Measurements from ENCODE around the gene TACC3. TPM values are rescaled to one million over a fixed set of nuclear protein-coding genes. Genes with fewer than 3 reads are reported as not detected.

Gene TACC3
- total and polyA plus RNA-seq, 12 donors: 2.3 to 16.2 (median 4.8) TPM

DNA sequence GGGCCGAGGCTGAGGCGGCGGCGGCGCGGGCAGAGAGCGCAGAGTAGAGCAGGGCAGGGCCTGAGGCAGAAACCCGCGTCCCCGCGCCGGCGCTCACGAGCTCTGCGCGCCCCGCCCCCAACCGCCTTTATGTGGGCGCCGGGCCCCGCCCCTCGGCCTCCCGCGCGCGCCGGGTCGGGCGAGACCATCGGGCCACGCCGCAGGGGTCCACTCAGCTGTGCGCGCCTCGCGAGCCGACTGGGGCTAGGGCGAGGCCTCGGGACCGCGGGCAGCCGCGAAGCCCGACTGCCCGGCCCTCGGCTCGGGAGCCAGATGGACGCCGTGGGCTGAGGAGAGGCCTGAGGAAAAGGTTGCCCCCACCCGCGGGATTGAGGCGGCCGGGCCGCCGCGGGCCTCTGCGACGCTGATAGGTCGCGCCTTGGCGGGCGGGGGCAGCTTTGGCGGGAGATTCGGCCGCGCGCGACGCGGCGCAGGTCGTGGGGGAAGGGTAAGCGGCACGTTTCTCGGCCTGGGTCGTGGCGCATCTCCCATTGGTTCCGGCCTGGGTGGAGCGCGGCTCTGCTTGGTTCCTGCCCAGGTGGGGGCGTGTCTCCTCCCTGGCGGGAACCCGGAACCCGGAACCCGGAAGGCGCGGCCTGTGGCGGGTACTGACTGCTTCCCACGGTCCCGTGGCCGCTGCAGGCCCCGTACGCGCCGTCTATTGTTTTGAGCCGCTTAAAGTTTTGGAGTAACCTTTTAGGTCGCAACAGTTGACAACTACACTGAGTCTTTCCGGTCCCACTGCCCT, 8.9 kb upstream of the TACC3 start, which contains the start of gene SLBP:
Gene SLBP (minus strand): TSS at position 104 of the 787 bp plus-strand sequence. CDS start 131 bp downstream, outside the sequence.
- DNase-seq (peak; percentile 94 to 96), ATAC-seq (peak; percentile 88 to 95 (median 92))
- peak within 1 kb of the TSS; percentile 99 to 100 (median 100) for H3K27ac ChIP-seq
- no peaks in the 10 kb centered on the region for H3K9me3 ChIP-seq
- H3K4me1 ChIP-seq: peaks cover 11 to 67% (median 36%) of the 10 kb centered on the region in 9 donors
- peaks cover 0 to 35% (median 6%) of the 10 kb centered on the region in 9 donors for H3K36me3 ChIP-seq
- intact Hi-C loops (cut with DNase I): loop anchor here in 1 of 10 donors (1.0 kb wide), 1 partner anchor 9 kb away; the partner anchor contains the start of genes TACC3 and TMEM129
- 0% methylated on average over 84 to 98 of the region's 98 CpGs for WGBS, 2 donors
- TF ChIP-seq, protein P1, sequence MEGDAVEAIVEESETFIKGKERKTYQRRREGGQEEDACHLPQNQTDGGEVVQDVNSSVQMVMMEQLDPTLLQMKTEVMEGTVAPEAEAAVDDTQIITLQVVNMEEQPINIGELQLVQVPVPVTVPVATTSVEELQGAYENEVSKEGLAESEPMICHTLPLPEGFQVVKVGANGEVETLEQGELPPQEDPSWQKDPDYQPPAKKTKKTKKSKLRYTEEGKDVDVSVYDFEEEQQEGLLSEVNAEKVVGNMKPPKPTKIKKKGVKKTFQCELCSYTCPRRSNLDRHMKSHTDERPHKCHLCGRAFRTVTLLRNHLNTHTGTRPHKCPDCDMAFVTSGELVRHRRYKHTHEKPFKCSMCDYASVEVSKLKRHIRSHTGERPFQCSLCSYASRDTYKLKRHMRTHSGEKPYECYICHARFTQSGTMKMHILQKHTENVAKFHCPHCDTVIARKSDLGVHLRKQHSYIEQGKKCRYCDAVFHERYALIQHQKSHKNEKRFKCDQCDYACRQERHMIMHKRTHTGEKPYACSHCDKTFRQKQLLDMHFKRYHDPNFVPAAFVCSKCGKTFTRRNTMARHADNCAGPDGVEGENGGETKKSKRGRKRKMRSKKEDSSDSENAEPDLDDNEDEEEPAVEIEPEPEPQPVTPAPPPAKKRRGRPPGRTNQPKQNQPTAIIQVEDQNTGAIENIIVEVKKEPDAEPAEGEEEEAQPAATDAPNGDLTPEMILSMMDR (IDR thresholded peaks at IDR 0.05): no peak
- no peaks in the 10 kb centered on the region for H3K27me3 ChIP-seq
- peak within 1 kb of the TSS; percentile 70 to 98 (median 92) for H3K4me3 ChIP-seq

DNA sequence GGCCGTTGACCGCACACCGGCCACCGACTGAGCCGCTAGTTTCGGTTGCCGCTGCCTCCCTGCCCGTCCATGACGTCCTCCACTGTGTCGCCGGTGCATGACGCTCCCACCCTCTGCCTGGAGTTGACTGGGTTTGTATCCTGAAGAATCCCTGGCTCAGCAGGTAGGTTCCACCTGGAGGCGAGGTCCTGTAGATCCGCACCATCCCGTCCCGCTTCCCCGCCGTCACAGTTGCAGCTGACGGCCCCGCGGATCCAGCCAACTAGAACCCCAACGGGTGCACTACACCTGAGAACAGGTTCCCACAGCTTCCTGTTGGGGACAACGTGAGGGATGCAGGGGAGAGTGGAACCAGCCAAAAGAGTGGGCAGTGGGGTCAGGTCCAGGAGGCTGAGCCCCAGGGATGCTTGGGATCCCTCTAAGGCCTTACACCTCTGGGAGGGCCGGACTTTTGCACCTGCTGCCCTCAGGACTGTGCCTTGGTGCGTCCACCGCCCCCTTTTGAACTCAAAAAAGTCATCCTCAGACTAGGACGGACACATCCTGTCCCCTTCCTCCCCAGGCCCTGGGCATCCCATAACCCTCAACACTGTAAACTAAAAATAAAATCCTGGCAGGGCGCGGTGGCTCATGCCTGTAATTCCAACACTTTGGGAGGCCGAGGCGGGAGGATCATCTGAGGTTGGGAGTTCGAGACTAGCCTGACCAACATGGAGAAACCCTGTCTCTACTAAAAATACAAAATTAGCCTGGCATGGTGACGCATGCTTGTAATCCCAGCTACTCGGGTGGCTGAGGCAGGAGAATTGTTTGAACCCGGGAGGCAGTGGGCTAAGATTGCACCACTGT, 8.1 kb upstream of the TACC3 start:
- Histone ChIP-seq H3K27ac (peak overlapping the region; percentile 99 to 100 (median 100)), H3K9me3 (no peaks in the 10 kb centered on the region), H3K27me3 (no peaks in the 10 kb centered on the region), H3K36me3 (peaks cover 0 to 43% (median 6%) of the 10 kb centered on the region in 9 donors), H3K4me1 (peaks cover 11 to 74% (median 44%) of the 10 kb centered on the region in 9 donors), H3K4me3 (peak overlapping the region; percentile 70 to 98 (median 92))
- TF ChIP-seq, protein P1 (IDR thresholded peaks at IDR 0.05): no peak
- peak in 5 of 8 donors; percentile 0 to 18 (median 3) for ATAC-seq
- intact Hi-C loops (cut with DNase I): no loop called here
- DNase-seq: no peak
- WGBS, 2 donors: 22 to 31% methylated on average over 35 of the region's 35 CpGs

DNA sequence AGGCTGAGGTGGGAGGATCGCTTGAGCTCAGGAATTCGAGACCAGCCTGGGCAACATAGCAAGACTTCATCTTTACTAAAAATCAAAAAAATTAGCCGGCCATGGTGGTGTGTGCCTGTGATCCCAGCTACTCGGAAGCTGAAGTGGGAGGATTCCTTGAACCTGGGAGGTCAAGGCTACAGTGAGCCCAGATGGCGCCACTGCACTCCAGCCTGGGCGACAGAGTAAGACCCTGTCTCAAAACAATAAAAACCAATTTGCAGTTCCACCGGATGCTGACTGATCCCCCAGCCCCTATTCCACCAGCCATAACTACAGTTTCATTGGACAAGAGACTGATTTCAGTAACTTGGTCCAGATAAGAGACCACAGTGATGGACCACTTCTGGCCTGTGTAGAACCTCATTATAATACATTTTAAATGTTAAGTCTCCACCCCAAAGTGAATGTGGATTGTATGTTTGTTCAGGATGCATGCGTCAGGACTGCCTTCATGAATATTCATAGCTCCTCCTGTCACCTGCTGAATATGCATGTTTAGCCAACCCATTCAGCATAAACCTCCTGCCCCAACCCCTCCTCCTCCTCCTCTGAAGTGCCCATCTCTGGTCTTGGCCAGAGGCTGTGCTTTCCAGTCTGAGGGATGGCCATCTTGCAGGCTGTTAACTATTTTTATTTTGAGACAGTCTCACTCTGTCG, 6.9 kb upstream of the TACC3 start:
- intact Hi-C loops (cut with DNase I): no loop called here

More for the DNA sequence above, 6.9 kb upstream of the TACC3 start:
- ATAC-seq (no peak), DNase-seq (no peak)
- peak overlapping the region in 3 of 10 donors; percentile 53 to 100 (median 100) for H3K27ac ChIP-seq
- WGBS, 2 donors: 70 to 71% methylated on average over 9 of the region's 9 CpGs
- no peaks in the 10 kb centered on the region for H3K27me3 ChIP-seq
- no peaks in the 10 kb centered on the region for H3K9me3 ChIP-seq
- peaks cover 0 to 48% (median 6%) of the 10 kb centered on the region in 9 donors for H3K36me3 ChIP-seq
- H3K4me3 ChIP-seq: no peak overlapping the region
- H3K4me1 ChIP-seq: peaks cover 19 to 76% (median 55%) of the 10 kb centered on the region in 9 donors
- TF ChIP-seq, protein P1 (IDR thresholded peaks at IDR 0.05): no peak

Measured in heart right ventricle (tissue), 16 donors.